NCI-H1436 treated with DMSO at 0.1 percent for 48 hours (cell line): ENCODE measurements around the gene P2RX2.

Experiments
- DNase-seq: peaks from one replicate; lab custom pipeline; 2025; lab: John Stamatoyannopoulos, UW

The P2RX2 gene

DNA sequence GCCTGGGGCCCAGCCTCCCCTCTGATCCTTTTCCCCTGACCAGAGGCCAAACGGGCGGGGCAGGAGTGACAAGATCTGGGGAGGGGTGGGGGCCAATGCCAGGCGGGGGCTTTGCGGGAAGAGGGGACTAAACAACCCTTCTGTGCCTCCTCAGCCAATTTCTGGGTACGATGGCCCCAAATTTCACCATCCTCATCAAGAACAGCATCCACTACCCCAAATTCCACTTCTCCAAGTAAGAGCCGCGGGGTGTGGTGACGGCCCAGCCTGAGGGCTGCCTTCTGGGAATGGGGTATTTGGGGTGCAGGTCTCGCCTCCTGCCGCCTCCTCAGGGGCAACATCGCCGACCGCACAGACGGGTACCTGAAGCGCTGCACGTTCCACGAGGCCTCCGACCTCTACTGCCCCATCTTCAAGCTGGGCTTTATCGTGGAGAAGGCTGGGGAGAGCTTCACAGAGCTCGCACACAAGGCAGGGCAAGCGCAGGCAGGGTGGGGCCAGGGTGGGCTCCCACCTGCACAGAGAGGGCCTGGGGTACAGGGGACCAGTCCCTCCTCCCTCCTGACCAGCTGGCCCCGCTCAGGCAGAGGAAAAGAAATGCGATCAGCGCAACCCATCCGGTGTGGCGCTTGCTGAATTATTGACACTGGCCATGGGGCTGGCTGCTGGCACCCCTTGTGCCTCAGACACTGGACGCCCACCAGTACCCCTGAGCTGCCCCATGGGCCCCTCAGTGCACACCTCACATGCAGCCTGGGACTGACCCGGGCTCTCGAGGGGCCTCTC, 1.7 kb downstream of the P2RX2 start:
- DNase-seq = no peak

DNA sequence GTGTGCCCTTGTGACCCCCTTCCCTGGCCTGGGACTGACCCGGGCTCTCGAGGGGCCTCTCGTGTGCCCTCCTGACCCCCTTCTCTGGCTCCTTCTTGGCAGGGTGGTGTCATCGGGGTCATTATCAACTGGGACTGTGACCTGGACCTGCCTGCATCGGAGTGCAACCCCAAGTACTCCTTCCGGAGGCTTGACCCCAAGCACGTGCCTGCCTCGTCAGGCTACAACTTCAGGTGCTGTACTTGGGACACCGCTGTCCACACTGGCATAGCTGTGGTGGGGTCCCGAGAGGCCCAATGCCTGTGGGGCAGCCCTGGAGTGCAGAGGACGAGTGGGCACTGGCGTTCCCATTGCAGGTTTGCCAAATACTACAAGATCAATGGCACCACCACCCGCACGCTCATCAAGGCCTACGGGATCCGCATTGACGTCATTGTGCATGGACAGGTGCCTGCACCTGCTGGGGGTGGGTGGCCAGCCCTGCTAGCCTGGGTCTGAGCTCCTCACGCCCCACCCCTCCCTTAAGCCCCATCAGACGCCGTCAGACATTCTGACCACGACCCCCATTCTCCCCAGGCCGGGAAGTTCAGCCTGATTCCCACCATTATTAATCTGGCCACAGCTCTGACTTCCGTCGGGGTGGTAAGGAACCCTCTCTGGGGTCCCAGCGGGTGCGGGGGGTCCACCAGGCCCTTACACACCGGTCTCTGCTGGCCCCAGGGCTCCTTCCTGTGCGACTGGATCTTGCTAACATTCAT, 2.5 kb downstream of the P2RX2 start:
- no peak for DNase-seq

DNA sequence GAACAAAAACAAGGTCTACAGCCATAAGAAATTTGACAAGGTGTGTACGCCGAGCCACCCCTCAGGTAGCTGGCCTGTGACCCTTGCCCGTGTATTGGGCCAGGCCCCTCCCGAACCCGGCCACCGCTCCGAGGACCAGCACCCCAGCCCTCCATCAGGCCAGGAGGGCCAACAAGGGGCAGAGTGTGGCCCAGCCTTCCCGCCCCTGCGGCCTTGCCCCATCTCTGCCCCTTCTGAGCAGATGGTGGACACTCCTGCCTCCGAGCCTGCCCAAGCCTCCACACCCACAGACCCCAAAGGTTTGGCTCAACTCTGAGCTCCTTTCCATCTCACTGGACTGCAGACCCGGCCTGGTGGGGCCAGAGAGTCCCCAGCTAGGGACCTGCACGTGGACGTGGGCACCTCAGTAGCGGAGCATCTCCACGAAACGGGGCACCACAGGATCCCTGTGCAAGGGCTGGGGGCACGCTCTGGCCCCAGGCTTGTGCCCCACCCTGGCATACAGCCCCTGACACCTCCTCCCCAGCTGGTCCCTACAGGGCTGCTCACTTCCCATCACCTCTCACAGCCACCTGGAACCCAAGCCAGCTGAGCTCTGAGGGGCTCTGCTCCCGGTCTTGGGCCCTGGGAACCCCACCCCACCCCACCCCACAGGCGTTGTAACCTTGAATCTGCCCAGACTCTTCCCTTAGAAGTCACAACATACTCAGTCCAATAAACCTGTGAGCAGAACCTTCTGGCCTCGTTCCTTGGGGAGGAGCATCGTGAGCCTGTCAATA, 3.3 kb downstream of the P2RX2 start:
- DNase-seq = no peak

GRCh38 chr12:132622437-132623071, 4.0 kb downstream of the P2RX2 start:
- no peak for DNase-seq

GRCh38 chr12:132623072-132623869, 4.7 kb downstream of the P2RX2 start:
- no peak for DNase-seq

DNA sequence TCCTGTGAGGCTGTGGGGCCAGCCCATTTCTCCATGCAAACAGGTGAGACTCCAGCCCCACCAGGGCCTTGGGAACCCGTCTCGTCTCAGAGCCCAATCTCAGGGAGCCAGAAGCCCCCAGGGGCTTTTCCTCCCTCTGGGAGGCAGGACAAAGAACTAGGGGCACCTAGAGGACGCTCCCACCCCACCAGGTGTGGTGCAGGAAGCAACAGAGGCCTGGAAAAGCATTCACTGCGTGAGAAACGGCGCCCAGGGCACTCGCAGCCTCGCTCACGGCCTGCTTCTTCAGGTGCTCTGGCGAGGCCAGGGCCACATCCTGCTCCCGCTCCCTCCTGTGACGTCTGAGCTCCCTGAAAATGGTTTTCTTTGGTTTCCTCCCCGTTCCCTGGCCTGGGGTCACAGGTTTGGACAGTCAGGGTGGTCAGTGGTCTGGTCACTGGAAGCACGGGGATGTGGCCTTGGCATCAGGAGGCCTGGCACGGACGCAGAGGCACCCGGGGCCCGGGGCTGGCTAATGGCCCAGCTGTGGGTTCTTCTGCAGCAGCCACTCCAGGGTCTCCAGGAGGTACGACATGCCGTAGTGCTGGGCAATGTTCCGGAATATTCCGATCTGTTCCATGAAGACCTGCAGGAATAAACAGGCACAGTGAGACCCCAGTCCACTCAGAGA, 5.7 kb downstream of the P2RX2 start:
- DNase-seq = no peak

GRCh38 chr12:132624910-132625630, 6.5 kb downstream of the P2RX2 start:
- no peak for DNase-seq

DNA sequence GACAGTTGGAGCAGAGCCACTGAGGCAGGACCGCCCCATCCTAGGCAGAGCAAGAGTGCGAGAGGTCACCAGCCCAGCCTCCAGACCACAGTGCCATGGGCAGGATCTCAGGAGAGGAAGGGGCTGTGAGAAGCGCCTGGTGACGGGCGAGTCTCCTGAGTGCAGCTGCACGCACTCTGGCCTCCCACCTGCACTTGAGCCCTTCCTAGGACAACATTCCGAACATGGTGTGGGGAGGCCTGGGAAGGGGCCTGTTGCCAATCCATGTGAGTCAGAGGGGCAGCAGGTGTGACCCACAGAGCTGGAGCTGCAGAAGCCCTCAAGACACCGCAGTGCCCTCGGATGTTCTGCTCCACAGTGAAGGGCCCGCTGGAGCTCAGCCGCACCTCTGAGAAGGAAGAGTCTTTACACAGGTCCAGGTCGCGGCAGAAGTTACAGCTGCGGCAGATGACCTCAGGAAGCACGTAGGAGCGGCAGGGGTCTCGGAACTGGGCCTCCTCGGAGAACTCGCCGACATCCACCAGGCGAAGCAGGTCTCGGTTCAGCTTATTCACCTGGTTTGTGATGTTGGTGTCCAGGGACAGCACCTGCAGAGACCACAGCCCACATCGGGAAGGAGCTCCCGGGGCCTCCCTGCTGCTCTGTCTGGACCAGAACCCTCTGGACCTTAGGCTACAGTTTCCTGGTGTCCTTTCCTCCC, 7.3 kb downstream of the P2RX2 start:
- no peak for DNase-seq

DNA sequence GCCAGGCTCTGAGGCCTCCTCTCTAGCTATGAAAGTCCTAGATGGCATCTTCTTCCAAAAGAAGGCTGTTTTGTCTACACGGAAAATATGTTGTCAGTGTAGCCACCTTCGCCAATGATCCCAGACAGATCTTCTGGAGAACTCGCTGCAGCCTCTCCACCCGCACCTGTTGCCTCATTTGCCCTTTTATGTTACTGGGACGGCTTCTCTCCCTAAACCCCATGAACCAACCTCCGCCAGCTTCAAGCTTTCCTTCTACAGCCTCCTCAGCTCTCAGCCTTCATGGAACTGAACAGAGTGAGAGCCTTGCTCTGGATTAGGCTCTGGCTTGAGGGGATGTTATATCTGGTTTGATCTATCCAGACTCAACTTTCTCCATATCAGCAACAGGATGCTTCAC, 10.8 kb downstream of the P2RX2 start:
- DNase-seq = no peak

DNA sequence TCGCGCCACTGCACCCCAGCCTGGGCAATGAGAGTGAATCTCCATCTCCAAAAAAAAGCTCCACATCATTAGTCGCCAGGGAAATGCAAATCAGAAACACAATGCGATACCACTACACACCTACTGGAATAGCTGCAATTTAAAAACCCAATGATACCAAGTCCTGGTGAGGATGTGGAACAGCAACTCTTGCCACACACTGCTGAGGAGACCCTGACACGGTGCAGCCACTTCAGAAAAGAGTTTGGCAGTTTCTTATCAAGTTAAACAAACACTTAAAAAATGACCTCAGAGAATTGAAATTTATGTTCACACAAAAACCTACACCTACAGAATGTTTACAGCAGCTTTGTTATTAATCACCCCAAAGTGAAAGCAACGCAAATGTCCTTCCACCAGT, 12.1 kb downstream of the P2RX2 start:
- no peak for DNase-seq

DNA sequence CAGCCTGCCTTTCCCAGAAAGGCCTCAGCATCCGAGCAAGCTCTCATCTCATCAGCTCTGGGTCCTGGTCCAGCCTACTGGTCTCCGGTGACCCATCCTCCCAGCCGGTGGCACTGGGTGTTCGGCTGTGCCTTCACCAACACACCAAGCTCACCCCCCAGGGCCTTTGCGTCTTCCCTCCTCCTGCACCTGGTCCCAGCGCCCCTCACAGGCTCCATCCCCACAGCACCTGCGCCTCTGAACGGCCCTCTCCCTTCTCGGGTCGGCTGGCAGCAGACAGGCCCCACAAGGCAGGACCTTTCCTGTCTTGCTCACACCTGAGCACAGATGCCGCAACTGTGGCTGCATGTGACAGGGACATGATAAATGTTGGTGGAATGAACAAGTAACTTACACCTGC, 13.1 kb downstream of the P2RX2 start:
- DNase-seq = no peak

DNA sequence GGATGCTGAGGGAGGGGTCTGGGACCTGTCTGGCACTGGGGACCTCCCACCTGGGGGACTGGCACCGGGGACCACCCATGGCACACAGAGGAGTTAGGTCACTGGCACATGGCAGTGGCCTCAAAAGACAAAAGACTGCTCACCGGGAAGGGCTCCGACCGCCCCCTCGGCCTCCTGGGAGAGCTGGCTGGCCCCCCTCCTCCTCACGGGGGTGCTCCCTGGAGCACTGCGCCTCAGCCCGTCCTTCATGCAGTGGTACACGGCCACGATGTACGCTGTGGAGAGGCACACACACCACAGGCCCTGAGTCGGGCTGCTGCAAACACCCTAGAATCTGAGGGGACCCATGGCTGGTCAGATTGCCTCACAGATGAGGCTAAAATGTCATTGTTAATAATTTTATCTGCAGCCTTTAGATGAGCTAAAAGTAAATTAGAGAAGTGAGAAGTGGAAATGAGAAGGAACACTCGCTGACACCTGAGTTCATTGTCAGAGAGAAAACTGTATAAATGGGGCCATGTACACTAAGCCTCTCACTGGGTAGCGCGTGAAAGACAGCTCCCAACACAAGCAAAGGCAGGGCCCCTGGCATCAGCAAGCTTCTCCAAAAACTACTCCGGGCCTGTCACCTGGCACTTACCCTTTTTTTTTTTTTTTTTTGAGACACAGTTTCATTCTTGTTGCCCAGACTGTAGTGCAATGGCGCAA, 14.1 kb downstream of the P2RX2 start:
- no peak for DNase-seq

DNA sequence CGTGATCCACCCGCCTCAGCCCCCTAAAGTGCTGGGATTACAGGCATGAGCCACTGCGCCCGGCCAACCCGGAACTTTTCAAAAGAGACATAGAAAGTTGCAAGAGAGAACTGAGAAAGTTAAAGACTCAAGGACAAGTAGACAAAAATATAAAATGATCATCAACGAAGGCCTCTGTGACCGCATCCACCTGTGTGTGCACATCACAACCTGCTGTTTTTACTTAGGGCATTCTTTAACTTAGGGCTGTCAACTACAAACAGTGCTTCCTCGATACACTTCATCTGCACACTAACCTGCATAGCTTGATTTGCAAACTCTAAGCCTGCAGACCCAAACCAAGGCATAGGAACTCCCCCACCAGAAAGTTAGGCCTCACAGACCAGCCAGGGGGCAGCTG, 14.8 kb downstream of the P2RX2 start:
- no peak for DNase-seq

- DNase-seq = no peak
Measured at GRCh38 chr12:132633901-132634300, 15.3 kb downstream of the P2RX2 start.

- no peak for DNase-seq
Measured at GRCh38 chr12:132634411-132634990, 15.9 kb downstream of the P2RX2 start.

DNA sequence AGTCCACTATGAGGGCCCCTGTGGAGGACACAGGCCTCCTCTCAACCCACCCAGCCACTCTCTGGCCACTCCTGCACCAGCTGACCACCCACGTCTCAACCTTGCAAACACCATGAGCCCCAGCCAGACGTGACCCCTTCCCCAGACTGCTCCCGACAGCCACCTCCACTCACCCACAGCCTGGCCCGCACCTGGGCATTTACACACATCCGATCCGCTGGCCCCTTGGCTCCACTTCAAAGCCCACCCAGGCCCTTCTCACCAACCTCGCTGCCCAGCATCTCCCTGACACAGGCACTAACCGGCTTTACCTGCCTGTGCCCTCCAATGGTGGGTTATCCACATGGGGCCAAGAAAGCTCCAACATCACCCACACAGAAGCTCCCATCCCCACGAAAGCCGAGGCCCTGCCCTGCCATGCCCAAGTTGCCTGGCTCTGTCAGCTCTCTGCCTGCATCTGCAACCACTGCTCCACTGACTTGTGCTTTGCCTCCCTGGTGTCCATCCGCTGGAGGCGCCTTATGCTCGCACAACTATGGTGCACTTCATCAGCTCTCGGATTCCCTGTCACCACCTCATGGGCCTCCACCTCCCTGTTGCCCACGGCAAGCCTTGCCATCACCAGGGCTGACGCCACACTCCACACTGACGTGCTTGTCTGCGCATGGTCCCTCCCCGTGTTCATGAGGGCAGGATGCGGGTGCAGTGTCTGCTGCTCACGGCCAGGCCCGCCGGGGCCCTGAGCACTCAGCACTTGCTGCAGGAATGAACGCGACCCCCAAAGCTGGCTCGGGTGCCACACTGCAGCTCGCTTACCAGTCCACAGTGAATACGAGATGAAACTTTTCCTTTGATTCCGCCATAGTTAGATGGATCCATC, 16.7 kb downstream of the P2RX2 start:
- DNase-seq = no peak

DNA sequence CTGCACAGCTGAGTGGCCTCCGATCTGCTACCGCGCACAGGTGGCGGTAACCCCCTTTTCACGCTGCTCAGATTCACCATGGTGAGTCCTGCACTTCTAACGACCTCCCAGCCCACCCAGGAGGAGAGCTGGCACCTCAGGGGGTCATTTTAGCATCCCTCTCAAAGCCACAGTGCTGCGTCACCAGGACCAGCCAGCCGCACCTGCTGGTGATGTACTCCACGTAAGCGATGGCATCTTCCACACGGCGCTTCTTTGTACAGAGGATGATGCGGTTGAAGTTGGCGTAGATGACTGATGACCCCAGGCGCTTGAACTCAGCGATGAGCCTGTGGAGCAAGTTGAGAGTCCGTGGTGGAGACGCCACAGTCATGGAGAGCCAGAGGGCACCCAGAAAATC, 19.2 kb downstream of the P2RX2 start:
- DNase-seq = no peak
